ENCODE results near the gene TEAD1.

TEAD1 gene

DNA sequence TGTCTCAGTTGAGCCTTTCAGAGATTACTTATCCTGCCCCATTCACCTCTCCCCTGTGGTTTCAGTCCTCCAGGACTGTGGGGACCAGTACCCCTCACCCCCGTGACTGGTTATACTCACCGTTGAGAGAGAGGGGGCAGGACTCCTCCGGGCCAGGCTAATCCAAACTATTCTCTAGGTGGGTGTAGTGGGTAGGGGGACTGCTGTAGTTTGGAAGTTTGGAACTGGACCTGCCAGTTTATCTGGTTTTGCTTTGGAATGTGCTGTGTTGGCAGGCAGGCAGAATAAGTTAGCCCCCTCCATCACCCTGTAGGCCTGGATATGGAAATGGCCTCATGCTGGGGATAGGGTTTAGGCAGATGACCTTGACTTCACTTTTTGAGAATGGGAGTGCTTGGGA lies 13.5 kb downstream of the TEAD1 start:
- DNase-seq, result no peak

DNA sequence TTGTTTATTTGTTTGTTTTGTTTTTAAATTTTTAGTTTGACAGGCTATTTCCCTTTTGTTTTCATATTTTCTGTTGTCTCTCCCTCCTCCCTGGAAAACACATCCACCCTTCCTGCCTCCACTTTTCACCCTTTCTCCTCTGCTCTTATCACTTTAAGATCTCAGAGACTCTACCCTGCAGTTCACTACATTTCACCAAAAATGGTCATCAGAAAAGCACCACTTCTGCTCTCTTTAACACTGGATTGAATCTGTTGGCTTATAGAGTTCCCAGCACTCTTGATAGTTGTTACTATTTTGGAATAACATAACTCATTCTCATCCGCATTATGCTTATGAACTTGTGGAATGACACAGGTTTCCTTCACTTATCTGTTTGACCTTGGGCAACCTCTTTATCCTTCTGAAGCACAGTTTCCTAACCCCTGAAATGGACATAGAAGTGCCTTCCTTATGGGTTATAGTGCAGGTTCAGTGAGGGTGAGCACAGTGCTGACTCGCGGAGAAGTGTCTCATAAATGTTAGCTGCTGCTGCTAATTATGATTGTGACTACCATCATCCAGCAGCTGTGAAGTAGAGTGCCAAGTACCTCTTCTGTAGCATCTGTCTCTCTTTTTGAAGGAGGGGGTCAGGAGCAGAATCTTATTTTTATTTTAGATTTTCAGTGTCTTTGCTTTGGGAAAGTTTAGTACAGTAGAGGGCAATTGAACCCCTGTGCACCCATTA lies 15.0 kb downstream of the TEAD1 start:
- DNase-seq, result no peak

DNA sequence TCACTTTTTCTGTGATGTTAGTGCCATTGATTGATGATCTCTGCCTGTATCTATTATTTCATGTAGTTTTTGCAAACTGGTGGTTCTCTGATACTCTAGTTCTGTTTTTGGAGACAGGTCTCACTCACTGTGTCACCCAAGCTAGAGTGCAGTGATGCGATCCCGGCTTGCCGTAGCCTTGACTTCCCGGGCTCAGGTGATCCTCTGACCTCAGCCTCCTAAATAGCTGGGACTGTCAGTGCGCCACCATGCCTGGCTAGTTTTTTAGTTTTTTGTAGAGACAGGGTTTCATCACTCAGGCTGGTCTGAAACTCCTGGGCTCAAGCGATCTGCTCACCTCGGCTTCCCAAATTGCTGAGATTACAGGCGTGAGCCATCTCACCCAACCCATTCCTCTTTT lies 16.4 kb downstream of the TEAD1 start:
- no peak for DNase-seq

DNA sequence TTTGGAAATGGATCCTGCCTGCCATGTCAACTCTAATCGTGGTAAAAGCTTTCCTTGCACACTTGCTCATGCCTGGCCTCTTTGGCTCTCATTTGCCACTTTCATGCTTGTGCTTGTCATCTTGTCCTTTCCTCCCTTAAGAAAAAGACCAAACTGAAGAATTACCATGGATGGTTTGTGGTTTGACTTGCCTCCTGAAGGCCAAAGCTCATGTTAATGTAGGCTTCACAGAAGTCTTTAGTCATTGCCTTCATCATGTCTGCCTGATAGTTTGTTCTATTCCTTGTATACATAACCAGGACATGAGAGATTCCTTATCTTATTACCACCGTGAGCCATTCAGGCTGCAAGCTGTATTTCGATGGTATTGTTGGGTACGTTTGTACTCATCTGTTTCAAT lies 17.3 kb downstream of the TEAD1 start:
- no peak for DNase-seq

DNA sequence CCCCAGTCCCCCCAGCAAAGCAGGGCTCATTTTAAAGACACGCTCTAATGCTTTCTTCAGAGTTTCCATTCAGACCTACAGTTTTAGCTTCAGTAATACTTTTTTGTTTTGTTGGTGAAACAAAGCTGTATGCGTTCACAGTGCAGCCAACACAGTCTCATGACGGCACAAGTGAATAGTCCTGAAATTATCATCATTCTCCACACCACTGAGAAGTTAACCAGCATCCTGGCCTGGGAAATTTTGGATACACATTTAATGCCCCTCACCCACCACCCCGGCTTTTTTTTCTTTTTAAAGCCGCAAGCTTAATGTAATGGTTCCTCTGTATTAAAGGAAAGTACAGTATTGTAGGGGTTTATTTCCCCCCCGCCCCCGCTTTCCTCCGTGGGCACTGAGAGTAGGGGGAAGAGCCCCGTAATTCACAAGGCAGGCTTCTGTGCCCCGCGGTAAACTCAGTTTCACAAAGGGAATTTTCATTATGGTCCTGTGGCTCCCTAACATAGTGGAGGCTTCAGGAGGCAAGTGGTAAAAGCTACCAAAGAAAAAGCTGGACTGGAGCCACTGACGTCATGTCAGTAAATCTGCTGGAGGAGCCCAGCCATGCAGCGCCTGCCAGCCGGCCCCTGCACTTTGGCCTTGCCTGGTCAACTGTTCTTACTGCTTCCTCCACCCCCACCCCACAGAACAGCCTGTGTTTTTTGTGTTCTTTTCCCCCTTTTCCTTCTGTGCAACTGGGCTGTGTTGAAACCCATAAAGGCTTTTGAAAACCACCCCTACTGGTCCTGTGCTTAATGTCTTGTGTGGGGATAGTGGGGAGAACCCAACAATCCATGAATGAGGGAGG lies 18.2 kb downstream of the TEAD1 start:
- DNase-seq, result no peak

DNA sequence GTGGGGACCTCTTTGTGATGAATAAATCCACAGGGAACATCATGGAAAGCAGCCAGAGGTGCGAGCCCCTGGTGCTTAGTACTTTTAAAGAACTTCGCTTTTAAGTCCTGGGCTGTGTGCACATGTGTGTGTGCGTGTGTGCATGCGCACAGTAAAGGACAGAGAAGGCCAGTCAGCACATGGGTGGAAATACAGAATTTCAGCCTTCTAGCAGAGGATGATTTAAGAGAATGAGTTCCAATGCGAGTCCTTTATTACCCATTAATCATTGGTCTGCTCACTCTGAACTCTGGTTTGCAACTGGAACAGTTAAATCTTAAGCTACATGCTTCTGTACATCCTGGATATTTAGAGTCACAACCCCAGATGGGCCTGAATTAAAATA lies 18.9 kb downstream of the TEAD1 start:
- DNase-seq, result no peak

DNA sequence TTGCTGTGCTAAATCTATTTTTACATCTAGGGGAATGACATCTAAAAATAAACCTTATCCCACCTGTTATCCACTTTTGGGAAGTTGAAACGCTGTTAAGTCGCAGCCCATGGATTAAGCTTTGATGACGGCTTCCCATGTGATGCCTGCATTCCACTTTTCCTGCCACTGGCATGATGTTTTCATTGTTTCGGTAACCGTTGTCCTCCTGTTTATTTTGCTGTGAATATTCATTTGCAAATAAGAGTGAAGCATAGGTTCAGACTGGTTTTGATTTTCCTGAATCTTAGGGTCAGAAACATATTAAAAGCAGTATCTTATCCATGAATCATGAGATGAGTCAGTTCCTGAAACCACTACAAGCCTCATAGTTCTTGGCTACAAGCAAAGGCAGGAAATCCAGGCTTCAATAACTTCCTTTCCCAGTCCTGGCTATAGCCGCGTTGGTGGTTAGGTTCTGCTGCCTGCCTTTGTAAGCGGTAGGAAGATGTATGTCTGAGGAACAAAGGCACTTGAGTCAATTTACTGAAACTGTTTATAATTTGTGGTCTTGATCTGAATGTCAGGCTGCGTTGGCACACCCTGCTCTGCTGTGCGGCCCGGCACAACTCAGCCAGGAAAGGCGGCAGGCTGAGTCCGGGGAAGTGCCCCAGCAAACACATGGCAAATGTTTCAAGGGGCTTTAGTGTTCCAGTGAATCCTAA lies 19.4 kb downstream of the TEAD1 start:
- peak; percentile 38 for DNase-seq

DNA sequence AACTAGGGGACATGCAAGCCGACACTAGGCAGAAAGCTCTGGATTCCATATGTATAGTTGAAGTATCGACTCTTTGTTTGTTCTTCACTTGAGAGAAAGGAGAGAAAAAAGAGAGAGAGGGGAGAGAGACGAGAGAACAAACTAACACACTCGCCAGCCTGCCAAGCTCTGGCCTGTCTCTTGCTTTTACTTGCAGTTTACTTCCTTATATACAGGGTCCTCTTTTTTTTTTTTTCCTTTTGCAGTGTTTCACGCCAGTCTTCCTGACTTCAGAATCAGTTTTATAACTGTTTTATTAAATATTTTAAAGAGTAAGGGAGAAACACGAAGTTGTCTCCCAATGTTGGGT lies 19.9 kb downstream of the TEAD1 start:
- no peak for DNase-seq

DNA sequence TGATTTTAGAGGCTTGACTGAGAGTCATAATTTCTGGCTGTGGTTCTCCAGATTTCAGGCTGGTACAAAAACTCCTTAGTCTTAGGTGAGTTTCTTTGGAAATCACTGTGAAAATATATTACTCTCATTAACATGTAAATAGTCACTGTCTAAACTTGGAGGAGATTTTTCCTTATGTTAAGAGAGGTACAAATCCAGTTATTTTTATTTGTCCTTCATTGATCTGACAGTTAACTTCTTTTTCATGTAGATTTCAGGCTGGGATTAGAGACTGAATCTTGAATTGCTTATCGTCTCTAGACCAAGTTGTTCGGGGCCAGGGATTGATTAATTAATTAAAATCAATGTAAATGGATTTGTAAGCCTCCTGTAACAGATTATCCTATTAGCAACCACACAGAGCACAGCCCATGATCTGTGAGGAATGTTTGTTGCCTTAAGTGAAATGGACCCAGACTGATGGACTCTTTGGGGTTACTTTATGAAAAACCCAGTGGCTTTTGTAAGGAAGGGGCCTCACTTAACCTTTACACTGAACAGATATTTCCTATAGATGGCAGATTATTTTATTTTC lies 21.1 kb downstream of the TEAD1 start:
- no peak for DNase-seq

DNA sequence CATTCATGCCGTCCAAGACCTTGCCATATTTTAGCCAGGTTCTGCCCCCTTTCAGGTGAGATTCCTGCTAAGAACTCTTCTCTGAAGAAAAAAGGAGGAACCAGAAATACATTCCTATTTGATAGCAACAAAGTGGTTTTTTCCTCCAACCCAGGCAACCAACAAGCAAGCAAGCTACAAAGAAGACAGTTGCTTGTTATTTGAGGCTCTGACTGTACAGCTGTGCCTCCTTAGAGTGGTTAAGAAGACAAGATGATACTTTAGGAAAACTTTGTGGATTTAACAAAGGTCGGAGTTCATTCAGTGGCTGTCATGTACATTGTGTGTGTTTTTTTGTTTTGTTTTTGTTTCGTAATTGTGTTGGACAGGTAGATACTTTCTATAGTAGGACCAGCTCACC lies 21.7 kb downstream of the TEAD1 start:
- no peak for DNase-seq

DNA sequence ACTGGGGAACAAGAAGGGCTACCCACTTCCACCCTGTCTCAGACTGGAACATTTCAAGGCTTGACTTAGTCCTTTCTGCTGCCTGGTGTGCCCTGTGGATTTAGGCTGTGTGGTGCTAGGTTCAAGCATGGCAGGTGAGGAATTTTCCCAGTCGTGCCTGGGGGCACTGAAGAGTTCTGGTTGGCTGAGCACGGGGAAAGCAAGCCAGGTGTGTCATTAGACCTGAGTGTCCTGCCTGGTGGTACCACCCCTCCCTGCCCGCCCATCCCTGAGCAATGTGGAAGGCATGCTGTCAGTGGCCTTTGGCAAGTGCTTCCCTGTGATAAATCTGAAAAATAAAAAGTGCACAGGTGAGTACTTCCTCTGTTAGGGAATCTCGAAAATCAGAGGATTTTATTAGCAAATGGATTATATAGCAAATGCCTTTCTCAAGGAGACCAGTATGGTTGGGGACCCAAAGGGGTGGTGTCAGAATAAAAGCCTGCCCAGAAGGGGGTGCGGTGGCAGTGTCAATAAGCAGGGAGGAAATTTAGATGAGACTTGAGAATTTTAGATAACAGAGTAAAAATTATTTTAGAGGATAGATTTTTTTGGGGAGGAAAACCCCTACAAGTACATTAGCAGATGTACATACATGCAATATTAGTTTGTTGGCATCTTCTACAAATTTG lies 22.8 kb downstream of the TEAD1 start:
- no peak for DNase-seq

DNA sequence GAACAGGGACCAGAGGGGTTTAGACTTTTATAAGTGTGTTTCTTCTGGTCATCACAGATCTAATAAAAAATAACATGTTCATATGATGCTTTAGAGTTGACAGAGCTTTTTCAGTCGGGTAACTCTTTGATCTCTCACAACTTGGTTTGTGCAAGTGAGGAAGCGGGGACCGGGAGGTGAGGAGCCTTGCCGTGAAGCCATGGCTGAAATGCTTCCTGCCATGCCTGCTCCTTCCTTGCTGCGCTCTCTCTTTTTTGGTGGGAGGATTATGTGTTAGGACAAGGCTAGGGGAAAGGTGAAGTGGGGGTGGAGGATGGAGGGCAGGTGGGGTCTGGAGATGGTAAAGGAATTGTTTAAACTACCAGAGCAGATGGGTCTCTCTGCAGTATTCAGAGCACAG lies 23.8 kb downstream of the TEAD1 start:
- DNase-seq, result no peak

DNA sequence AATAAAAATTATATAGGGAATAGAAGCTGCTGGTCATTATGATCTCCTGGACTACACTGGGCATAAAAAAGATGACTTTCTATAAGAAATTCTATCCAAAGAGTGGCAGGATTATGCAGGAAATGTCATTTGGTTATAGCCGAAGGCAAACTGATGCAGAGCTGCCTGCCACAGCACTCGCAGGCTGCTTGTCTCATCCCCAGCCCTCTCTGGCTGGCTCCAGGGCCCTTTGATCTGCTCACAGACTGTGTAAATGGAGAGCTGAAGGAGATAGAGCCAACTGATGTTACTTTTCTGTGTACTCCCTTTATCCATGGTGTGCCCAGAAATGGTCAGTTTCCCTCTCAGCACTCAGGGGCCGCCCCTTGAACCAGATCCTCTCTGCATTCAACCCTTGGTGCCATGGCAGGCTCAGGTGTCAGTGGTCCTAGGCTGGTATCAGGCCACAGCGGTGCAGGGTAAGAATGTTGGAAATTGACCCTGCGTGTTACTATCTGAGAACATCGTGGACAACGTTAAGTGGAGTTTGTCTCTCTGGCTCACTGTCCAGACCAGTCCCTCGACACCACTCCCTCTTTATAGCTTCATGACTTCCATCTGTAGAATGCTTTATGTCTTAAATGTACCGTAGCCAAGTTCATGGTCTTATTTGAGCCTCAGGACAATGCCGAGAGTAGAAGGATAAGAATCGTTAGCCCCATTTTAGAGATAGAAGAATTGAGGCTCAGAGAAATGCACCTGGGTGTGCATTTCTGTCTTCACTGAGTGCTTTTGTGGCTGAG lies 27.8 kb downstream of the TEAD1 start:
- DNase-seq, result no peak

DNA sequence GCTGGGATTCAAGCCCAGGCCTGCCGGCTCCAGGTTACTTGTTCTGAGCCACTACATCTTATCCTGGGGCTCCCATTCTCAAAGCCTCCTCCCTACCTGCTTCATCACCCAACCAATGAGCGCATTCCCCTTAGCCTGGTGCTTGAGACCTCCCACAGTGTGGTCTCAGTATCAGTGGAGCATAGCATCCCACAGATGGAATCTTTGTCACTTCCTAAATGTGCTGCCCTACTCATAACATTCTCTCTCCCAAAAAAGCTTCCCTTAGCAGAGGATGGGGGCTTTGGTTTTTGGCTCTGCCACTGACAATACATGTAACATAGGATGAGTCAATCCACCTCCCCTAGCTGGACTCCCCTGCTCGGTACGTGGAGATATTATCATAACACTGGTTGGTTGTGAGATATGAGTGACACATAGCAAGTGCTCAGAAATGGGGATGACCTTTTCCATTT lies 28.8 kb downstream of the TEAD1 start:
- no peak for DNase-seq

DNA sequence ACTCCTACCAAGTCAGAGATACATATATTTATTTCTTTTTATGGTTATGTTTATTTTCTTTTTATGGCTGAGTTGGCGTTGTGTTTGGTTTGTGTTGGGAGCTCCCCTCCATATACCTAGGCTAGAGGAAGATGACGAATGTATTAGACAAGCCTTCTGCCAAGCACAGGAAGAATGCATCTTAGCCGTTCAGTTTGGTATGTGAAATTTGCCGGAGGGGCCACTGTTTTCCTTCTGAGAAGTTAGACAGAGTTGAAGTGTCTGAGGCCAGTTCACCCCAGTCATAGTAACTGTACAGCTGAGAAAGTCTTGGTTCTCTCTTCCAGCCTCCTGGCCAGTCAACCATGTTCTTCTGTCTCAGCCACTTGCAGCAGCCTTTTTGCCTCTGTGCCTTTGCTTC lies 29.8 kb downstream of the TEAD1 start:
- DNase-seq, result no peak

DNA sequence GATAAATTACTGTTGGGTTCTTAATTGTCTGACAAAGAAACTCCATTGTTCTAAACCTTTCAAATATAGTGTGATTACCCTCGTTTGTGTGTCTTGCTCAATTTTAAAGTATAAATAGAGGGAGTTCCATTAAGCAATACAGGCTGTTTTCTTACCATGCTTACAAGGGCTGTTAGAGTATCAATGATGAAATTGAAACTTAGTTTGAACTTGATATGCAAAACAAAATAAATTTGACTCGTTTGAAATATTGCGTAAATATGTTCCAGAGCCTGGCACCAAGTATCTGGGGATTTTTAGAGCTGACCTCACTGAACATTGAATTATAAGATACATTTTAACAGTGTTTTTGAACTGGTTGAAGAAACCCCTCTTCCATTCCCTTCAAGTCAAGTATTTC lies 31.7 kb downstream of the TEAD1 start:
- no peak for DNase-seq

DNA sequence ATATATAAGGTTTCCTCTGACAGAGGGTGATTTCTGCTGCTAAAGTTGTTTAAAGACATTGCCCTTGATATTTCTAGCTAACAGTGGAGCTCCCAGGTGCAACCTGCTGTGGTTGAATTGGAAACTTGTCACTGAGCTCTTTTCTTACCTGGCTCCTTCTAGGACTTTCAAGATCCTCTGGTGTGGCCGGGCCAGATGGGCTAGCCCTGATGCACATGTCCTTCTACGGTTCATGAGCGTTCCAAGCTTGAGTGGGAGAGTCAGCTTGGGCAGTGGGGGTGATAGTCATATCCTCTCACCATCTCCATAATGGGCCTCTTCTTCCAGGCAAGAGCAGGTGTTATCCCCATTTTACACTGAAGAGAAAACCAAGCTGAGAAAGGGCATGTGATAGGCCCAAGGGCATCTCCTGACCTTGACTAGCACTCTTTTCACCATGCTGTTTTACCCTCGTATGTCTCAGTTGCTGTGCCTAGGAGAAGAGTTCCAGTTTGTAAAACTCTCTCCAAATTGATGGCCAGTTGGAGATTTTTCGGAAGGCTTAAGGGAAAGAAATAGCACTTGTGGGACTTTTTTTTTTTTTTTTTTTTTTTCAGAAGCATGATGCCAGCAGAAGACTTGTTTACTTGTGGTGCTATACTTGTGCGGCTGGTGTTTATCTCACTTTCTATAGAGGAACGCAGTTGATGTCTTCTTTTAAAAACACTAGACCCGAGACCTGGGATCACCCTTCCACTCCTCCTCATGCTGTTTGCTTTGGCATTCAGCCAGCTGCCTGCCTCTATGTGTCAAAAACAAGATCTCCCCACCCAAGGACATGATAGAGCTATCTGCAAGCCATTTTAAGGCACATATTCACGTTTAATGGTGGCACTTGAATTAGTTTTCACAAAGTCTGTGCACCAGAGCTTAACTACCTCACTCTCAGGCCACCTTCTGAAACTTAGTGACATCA lies 32.6 kb downstream of the TEAD1 start:
- no peak for DNase-seq

DNA sequence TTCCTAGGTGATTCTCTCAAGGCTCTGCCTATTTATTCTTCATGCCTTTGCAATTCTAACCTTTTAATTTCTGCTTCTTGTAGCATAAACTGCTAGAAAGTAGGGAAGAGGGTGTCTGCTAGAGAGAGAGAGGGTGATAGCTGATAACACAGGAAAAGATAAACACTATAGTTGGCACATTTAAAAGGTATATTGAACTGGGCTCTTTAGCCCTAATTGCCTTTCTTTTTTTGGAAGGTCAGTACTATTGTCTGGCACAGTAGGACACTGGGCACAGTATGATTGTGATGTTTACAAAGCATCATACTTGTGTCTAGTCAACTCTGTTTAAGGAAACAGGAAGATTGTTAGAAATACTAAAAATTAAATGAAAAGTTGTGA lies 33.3 kb downstream of the TEAD1 start:
- no peak for DNase-seq

DNA sequence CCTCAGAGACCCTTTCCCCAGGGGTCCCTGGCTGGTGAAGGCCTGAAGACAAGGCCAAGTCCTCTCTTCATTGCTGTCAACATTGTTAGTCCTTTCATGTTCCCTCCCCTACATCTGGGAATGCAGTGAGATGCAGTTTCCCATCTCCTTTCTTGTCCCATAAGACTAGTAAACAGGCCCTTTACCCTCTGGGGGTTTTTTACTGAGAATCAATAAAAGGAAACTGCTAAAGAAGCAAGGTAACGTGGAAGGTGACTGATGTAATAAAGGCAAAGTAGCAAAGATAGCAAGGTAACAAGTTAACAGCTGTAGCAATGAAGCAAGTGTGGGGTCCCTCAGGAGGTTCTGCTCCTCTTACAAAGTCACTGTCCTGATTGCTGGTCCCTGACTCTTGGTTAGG lies 37.3 kb downstream of the TEAD1 start:
- no peak for DNase-seq

DNA sequence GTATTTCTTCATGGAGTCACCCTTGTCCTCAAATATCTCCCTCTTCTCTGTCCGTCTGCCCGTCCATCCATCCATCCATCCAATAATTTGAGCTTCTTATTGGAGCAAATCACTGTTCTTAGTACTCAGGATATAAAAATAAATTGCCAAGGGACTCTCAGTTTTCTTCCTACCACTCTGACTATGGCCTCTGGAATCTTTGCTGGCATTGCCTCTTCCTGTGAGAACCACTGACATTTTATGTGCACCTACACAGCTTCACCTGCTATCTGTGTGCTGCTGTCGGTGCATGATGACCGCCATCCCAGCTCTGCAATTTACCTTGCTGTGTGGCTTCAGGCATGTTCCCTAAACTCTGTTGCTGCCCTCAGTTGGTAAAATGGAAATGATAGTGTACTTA lies 37.9 kb downstream of the TEAD1 start:
- no peak for DNase-seq

DNA sequence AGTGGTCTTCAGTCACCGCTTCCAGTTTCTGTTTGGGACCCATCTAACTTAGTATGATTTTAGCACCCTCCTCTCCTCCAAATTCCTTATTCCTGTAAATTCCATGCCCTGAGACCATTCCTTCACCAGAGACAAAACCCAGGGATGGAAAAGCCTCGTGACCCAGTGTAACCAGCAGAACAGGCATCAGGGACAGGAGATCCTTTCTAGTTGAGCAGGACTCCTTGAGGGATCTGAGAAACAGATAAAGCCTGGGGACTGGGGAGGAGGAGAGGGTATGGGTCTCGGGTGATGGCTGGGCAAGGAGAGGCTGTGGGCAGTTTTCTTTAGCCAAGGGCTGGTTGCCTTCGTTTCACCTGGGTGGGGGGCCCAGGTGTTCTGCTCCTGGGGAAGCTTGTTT lies 40.9 kb downstream of the TEAD1 start:
- DNase-seq, result no peak
